ENCODE measurements around the gene RHOB. TPM values are rescaled to one million over a fixed set of nuclear protein-coding genes. Genes with fewer than 3 reads are reported as not detected.

RHOB gene
- total and polyA plus RNA-seq, 4 donors = 82.6 to 634 (median 160) TPM

GRCh38 chr2:20471902-20472559 lies 25.2 kb downstream of the RHOB start:
- Histone ChIP-seq H3K4me3 (ENCODE audit: low read depth in 1 of 3, low read length in 3 of 3) (no peak overlapping the region), H3K9ac (ENCODE audit: low read depth in 1 of 2, low read length in 2 of 2) (no peak overlapping the region), H3K4me1 (ENCODE audit: control insufficient read depth in 4 of 4, insufficient read depth in 4 of 4, low read length in 3 of 4) (peaks cover 22 to 39% (median 30%) of the 10 kb centered on the region in 4 donors), H3K9me3 (ENCODE audit: control insufficient read depth in 4 of 4, low read length in 3 of 4) (no peaks in the 10 kb centered on the region), H3K36me3 (ENCODE audit: control insufficient read depth in 4 of 4, insufficient read depth in 3 of 4, low read depth in 1 of 4, low read length in 3 of 4) (no peaks in the 10 kb centered on the region), H3K27me3 (ENCODE audit: control insufficient read depth in 4 of 4, insufficient read depth in 4 of 4, low read length in 3 of 4) (no peaks in the 10 kb centered on the region), H3K27ac (ENCODE audit: low read depth in 1 of 2, low read length in 2 of 2) (no peak overlapping the region)
- no peak for TF ChIP-seq SP1 (IDR thresholded peaks at IDR 0.05)
- WGBS = 76% methylated on average over 1 of the region's 1 CpG
- no peak for DNase-seq (ENCODE audit: low spot score)

- TF ChIP-seq ATF3 (IDR thresholded peaks at IDR 0.05) (no peak), MAX (IDR thresholded peaks at IDR 0.05) (no peak), HNF4A (conservative IDR thresholded peaks at IDR 0.05) (no peak), HNF4G (IDR thresholded peaks at IDR 0.05) (no peak), GABPA (IDR thresholded peaks at IDR 0.05 in 1 of 2, conservative IDR thresholded peaks at IDR 0.05 in 1 of 2) (no peak), CTCF (IDR thresholded peaks at IDR 0.05; ENCODE audit: low read depth, low read length, missing input control) (no peak), EGR1 (IDR thresholded peaks at IDR 0.05; ENCODE audit: low read depth in 2 of 2) (no peak), FOXA2 (IDR thresholded peaks at IDR 0.05) (no peak), RAD21 (IDR thresholded peaks at IDR 0.05) (no peak), YY1 (IDR thresholded peaks at IDR 0.05) (no peak), JUND (IDR thresholded peaks at IDR 0.05) (no peak), SP1 (IDR thresholded peaks at IDR 0.05) (no peak), ZBTB33 (IDR thresholded peaks at IDR 0.05) (no peak), REST (IDR thresholded peaks at IDR 0.05) (no peak), RXRA (IDR thresholded peaks at IDR 0.05) (no peak), FOXA1 (IDR thresholded peaks at IDR 0.05) (no peak), TAF1 (conservative IDR thresholded peaks at IDR 0.05) (no peak), NR2F2 (IDR thresholded peaks at IDR 0.05) (no peak)
- no peak overlapping the region for H3K9ac ChIP-seq (ENCODE audit: low read depth in 1 of 2, low read length in 2 of 2)
- H3K27me3 ChIP-seq (ENCODE audit: control insufficient read depth in 4 of 4, insufficient read depth in 4 of 4, low read length in 3 of 4) = no peaks in the 10 kb centered on the region
- H3K27ac ChIP-seq (ENCODE audit: low read depth in 1 of 2, low read length in 2 of 2) = no peak overlapping the region
- H3K9me3 ChIP-seq (ENCODE audit: control insufficient read depth in 4 of 4, low read length in 3 of 4) = no peaks in the 10 kb centered on the region
- DNase-seq (ENCODE audit: low spot score) = no peak
- 83% methylated on average over 4 of the region's 4 CpGs for WGBS
- no peak overlapping the region for H3K4me3 ChIP-seq (ENCODE audit: low read depth in 1 of 3, low read length in 3 of 3)
- peaks cover 22 to 39% (median 30%) of the 10 kb centered on the region in 4 donors for H3K4me1 ChIP-seq (ENCODE audit: control insufficient read depth in 4 of 4, insufficient read depth in 4 of 4, low read length in 3 of 4)
- no peaks in the 10 kb centered on the region for H3K36me3 ChIP-seq (ENCODE audit: control insufficient read depth in 4 of 4, insufficient read depth in 3 of 4, low read depth in 1 of 4, low read length in 3 of 4)
These were observed 25.7 kb downstream of the RHOB start for GRCh38 chr2:20472569-20472968.

All from liver (tissue), 9 donors.